OCI-LY1 (cell line): ENCODE results near the gene USH2A.

Experiments used
- EZH2 ChIP-seq: fragments of 200-600 bp; sonication (generic), shearing (Covaris generic); IDR thresholded peaks from 2 replicates; pipeline ENCODE4 v1.8.0; 2017; ENCODE audit warnings: borderline replicate concordance, mixed run types, mild to moderate bottlenecking, antibody characterized with exemption, low read length, moderate library complexity, mixed read lengths
- TF ChIP-seq, protein P1 (sequence below): fragments of 200-600 bp; sonication (generic), shearing (Covaris generic); IDR thresholded peaks from 2 replicates; pipeline ENCODE4 v1.5.1; 2017; ENCODE audit warnings: mild to moderate bottlenecking, antibody characterized with exemption, low read length, moderate library complexity, mixed read lengths

DNA sequence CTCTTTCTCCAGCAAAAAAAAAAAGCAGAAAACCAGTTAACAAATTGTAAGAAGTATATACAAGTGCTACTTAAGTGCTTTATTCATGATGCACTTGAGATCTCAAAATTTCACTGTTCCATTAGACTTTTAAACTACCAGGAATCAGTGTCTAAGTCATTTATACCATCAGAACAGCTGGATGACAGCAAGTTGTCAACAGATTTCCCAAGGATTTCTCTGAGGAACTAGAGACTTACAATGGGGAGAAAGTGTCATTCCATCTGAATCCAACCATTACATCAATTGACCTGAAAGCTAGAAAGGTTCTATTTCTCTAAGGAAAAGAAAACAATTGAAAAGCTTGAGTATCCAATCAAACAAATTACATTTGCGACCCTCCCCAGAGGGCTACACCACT is 43.8 kb downstream of the USH2A start:
- TF ChIP-seq, protein P1, sequence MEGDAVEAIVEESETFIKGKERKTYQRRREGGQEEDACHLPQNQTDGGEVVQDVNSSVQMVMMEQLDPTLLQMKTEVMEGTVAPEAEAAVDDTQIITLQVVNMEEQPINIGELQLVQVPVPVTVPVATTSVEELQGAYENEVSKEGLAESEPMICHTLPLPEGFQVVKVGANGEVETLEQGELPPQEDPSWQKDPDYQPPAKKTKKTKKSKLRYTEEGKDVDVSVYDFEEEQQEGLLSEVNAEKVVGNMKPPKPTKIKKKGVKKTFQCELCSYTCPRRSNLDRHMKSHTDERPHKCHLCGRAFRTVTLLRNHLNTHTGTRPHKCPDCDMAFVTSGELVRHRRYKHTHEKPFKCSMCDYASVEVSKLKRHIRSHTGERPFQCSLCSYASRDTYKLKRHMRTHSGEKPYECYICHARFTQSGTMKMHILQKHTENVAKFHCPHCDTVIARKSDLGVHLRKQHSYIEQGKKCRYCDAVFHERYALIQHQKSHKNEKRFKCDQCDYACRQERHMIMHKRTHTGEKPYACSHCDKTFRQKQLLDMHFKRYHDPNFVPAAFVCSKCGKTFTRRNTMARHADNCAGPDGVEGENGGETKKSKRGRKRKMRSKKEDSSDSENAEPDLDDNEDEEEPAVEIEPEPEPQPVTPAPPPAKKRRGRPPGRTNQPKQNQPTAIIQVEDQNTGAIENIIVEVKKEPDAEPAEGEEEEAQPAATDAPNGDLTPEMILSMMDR, result no peak
- TF ChIP-seq EZH2, result no peak
